Muscle layer of colon (tissue), 2 donors: ENCODE results near the gene TIMM13.
A peak's percentile ranks its signal among the peaks of the same experiment; 100 is the strongest.
"Not testable (repeated sequence)": the region's sequence is repeated elsewhere in the genome, so short reads cannot be mapped to it uniquely, and the experiment has no call there.

Source experiments
- H3K27ac ChIP-seq: one replicate; pipeline ENCODE4 v1.7.0; 2013; ENCODE audit warnings: low read depth, mild to moderate bottlenecking, low read length, moderate library complexity
- H3K27me3 ChIP-seq, 2 donors: one replicate each; pipeline ENCODE4 v1.7.0; 2013; ENCODE audit warnings: low read length in 2 of 2, mild to moderate bottlenecking in 2 of 2; ENCODE audit not compliant: insufficient read depth in 2 of 2, control insufficient read depth in 1 of 2
- H3K36me3 ChIP-seq: one replicate; pipeline ENCODE4 v1.7.0; 2013; ENCODE audit warnings: mild to moderate bottlenecking, low read length; ENCODE audit not compliant: insufficient read depth
- H3K4me1 ChIP-seq: one replicate; pipeline ENCODE4 v1.7.0; 2013; ENCODE audit warnings: mild to moderate bottlenecking, low read length; ENCODE audit not compliant: insufficient read depth
- H3K4me3 ChIP-seq, 2 donors: one replicate each; pipeline ENCODE4 v1.7.0; 2013; ENCODE audit warnings: low read length in 2 of 2, low read depth in 1 of 2, mild to moderate bottlenecking in 1 of 2, moderate library complexity in 1 of 2
- H3K9ac ChIP-seq: one replicate; pipeline ENCODE4 v1.7.0; 2013; ENCODE audit warnings: low read length
- H3K9me3 ChIP-seq: one replicate; pipeline ENCODE4 v1.7.0; 2013; ENCODE audit warnings: mild to moderate bottlenecking, low read length
- donor health status: abdominal sarcoma.
- donor health status: Adenocarcinoma of cecum.

TIMM13 gene

GRCh38 chr19:2462635-2463421, 35.4 kb upstream of the TIMM13 start:
- no peaks in the 10 kb centered on the region for H3K27me3 ChIP-seq
- H3K36me3 ChIP-seq, result no peaks in the 10 kb centered on the region
- peaks cover 4% of the 10 kb centered on the region for H3K4me1 ChIP-seq
- H3K9ac ChIP-seq, result no peak overlapping the region
- no peaks in the 10 kb centered on the region for H3K9me3 ChIP-seq
- H3K4me3 ChIP-seq, result peak overlapping the region; percentile 59 to 61
- no peak overlapping the region for H3K27ac ChIP-seq

- no peaks in the 10 kb centered on the region for H3K9me3 ChIP-seq
- H3K4me1 ChIP-seq, result peaks cover 4% of the 10 kb centered on the region
- no peaks in the 10 kb centered on the region for H3K36me3 ChIP-seq
- H3K27ac ChIP-seq, result no peak overlapping the region
- H3K9ac ChIP-seq, result no peak overlapping the region
- H3K27me3 ChIP-seq, result no peaks in the 10 kb centered on the region
- H3K4me3 ChIP-seq, result peak overlapping the region; percentile 59 to 61
Observed at GRCh38 chr19:2461751-2462634, 34.6 kb upstream of the TIMM13 start.

DNA sequence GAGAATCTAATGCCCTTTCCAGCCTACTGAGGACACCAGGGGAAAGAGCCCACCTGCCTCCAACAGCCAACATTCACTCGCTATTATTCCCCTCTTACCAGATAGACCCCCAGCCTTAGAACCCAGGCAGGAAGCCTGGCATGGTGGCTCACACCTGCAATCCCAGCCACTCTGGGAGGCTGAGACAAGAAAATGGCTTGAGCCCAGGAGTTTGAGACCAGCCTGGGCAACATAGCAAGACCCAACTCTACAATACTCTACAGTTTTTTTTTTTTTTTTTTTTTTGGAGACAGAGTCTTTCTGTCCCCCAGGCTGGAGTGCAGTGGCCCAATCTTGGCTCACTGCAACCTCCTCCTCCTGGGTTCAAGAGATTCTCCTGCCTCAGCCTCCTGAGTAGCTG, 32.9 kb upstream of the TIMM13 start:
- H3K27me3 ChIP-seq, result no peaks in the 10 kb centered on the region
- no peaks in the 10 kb centered on the region for H3K36me3 ChIP-seq
- H3K9me3 ChIP-seq, result no peaks in the 10 kb centered on the region
- H3K4me1 ChIP-seq, result peaks cover 12% of the 10 kb centered on the region
- H3K27ac ChIP-seq, result no peak overlapping the region
- no peak overlapping the region for H3K4me3 ChIP-seq
- H3K9ac ChIP-seq, result no peak overlapping the region

DNA sequence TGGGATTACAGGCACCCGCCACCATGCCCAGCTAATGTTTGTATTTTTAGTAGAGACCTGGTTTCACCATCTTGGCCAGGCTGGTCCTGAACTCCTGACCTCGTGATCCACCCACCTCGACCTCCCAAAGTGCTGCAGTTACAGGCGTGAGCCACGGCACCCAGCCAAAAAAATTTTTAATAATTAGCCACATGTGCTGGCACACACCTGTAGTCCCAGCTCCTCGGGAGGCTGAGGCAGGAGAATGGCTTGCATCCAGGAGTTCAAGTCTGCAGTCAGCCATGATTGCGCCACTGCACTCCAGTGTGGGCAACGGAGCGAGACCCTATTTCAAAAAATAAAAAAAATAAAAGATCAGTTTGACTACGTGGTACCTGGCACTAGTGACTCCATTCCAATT, 31.4 kb upstream of the TIMM13 start:
- not testable (repeated sequence) for H3K36me3 ChIP-seq, H3K27me3 ChIP-seq, H3K4me3 ChIP-seq, H3K9me3 ChIP-seq, H3K9ac ChIP-seq, H3K27ac ChIP-seq
- H3K4me1 ChIP-seq, result peaks cover 14% of the 10 kb centered on the region

DNA sequence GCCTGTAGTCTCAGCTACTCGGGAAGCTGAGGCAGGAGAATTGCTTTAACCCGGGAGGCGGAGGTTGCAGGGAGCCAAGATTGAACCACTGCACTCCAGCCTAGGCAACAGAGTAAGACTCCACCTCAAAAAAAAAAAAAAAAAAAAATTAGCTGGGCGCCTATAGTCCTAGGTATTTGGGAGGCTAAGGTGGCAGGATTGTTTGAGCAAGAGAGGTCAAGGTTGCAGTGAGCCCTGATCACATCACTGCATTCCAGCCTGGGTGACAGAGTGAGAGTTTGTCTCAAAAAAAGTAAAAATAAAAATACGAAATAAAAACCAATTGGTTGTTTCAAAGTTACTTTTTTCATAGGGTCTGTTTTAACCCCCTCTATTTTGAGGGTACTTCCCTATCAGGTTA, 30.7 kb upstream of the TIMM13 start:
- H3K9ac ChIP-seq, result no peak overlapping the region
- H3K9me3 ChIP-seq, result no peaks in the 10 kb centered on the region
- H3K27ac ChIP-seq, result no peak overlapping the region
- H3K36me3 ChIP-seq, result no peaks in the 10 kb centered on the region
- H3K4me1 ChIP-seq, result peaks cover 14% of the 10 kb centered on the region
- no peaks in the 10 kb centered on the region for H3K27me3 ChIP-seq
- no peak overlapping the region for H3K4me3 ChIP-seq

DNA sequence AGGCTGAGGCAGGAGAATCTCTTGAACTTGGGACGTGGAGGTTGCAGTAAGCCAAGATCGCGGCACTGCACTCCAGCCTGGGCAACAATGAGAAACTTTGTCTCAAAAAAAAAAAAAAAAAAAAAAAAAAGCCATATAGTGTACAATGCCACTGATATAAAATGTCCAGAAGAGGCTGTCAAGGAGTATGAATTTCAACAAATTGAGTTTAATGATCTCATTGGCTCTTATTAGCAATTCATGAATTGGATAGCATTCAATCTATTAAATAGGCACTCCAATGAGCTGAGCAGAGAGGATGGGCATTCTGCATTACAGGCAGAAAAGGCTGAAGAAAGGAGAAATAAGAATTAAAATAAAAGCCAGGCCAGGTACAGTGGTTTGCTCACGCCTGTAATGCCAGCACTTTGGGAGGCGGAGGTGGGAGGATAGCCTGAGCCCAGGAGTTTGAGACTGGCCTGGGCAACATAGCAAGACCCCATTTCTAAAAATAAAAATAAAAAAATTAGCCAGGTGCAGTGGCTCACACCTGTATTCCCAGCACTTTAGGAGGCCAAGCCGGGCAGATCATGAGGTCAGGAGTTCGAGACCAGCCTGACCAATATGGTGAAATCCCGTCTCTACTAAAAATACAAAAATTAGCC, 30.1 kb upstream of the TIMM13 start:
- peak overlapping the region; percentile 47 to 52 for H3K4me3 ChIP-seq
- H3K27me3 ChIP-seq, result no peaks in the 10 kb centered on the region
- H3K4me1 ChIP-seq, result peaks cover 14% of the 10 kb centered on the region
- no peak overlapping the region for H3K9ac ChIP-seq
- no peaks in the 10 kb centered on the region for H3K9me3 ChIP-seq
- H3K36me3 ChIP-seq, result no peaks in the 10 kb centered on the region
- H3K27ac ChIP-seq, result peak overlapping the region; percentile 80

- H3K27ac ChIP-seq, result peak overlapping the region; percentile 72
- no peaks in the 10 kb centered on the region for H3K36me3 ChIP-seq
- H3K4me1 ChIP-seq, result peaks cover 10% of the 10 kb centered on the region
- no peaks in the 10 kb centered on the region for H3K9me3 ChIP-seq
- H3K4me3 ChIP-seq, result peak overlapping the region; percentile 72 to 96
- no peaks in the 10 kb centered on the region for H3K27me3 ChIP-seq
- peak overlapping the region; percentile 53 for H3K9ac ChIP-seq
Observed at GRCh38 chr19:2455851-2456570, 28.6 kb upstream of the TIMM13 start.

GRCh38 chr19:2454962-2455850, 27.8 kb upstream of the TIMM13 start:
- Histone ChIP-seq H3K9me3 (no peaks in the 10 kb centered on the region), H3K9ac (peak overlapping the region; percentile 53), H3K27ac (no peak overlapping the region), H3K4me3 (peak overlapping the region; percentile 72 to 96), H3K27me3 (no peaks in the 10 kb centered on the region), H3K36me3 (no peaks in the 10 kb centered on the region), H3K4me1 (peaks cover 10% of the 10 kb centered on the region)

GRCh38 chr19:2454199-2454961, 27.0 kb upstream of the TIMM13 start:
- Histone ChIP-seq H3K9ac (no peak overlapping the region), H3K4me3 (no peak overlapping the region), H3K27me3 (no peaks in the 10 kb centered on the region), H3K4me1 (peaks cover 10% of the 10 kb centered on the region), H3K9me3 (no peaks in the 10 kb centered on the region), H3K36me3 (no peaks in the 10 kb centered on the region), H3K27ac (no peak overlapping the region)
